Hypothalamus (tissue), 51 donors: ENCODE data around the gene CTSZ.

ENCODE experiments used
- DNase-seq, 51 donors: peaks; one replicate each; lab custom pipeline; 2025; lab: John Stamatoyannopoulos, UW

Gene CTSZ

DNA sequence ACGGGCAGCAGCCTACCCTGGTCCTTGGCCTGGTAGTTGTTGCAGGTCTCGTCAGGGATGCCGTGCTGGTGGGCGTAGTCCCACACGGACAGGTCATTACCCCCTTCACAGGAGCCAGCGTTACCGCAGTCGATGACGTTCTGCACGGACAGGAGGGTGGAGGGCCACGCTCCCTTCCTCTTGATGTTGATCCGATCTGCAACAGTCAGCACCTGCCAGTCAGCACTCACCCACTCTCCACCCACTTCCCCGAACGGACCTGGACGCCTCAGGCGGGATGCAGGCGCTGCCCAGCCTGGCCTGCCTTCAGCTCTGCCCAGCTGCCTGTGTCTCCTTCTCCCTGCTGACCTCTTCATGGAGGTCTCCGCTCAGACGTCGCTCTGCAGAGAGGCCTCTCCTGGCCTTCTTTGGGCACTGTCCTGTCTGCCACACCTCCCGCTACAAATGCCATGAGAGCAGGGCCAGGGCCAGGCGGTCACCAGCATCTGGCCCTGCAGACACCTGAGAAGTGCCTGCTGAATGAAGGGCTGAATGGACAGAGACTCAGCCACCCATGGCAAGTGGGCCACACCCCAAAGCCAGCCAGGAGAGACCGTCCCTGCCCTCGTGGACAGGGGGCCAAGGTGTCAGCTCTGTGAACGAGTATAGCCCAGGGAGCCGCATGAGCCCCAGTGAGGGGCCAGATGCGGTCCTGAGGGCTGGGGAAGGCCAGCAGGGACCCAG is 5.4 kb downstream of the CTSZ start:
- DNase-seq, result no peak

DNA sequence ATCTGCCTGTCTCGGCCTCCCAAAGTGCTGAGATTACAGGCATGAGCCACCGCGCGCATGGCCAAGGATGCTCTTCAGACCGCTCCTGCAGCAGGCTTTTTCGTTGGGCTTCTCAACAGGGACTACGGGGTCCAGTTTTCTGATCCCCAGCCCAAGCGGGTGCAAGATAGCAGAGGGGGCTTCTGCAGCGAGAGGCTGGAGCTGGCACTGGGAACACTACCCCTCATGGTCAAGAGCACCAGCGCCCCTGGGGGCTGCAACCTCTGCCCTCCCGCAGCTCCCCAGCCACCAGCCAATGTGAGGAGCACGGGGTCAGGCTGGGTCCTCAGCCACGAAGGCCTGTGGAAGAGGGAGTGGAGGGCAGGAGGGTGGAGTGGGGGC is 6.0 kb downstream of the CTSZ start:
- DNase-seq, result no peak

DNA sequence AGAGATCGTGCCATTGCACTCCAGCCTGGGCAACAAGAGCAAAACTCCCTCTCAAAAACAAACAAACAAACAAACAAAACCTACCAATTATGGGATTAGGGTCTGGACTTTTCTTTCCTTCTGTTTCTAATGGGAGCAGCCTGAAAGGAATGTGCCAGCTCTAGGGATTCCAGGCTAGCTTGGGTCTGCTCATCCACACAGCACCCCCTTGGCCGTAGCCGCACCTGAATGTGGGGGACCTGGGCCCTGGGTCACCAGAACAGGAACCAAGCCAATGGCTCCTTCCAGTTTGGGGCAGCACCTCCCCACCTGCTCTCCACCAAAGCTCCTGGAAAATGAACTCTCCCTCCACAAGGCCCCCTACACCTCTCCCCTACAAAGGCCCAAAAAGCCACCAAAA is 6.7 kb downstream of the CTSZ start:
- no peak for DNase-seq

DNA sequence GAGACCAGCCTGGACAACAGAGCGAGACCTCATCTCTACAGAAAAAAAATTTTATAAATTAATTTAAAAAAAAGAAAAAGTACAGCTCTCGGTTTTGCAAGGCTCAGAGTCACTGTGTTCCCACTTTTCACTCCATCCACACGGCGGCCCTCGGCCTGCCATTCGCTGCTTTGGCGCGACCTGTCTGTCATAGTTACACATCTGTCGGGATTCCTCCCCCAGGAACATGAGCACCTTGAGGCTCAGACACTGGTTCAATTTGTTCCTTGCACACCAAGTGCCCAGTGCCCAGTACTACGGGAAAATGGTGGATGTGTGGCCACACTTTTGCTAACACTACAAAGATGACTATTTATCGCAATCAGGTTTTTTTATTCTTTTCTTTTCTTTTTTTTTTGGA is 8.4 kb downstream of the CTSZ start:
- no peak for DNase-seq

DNA sequence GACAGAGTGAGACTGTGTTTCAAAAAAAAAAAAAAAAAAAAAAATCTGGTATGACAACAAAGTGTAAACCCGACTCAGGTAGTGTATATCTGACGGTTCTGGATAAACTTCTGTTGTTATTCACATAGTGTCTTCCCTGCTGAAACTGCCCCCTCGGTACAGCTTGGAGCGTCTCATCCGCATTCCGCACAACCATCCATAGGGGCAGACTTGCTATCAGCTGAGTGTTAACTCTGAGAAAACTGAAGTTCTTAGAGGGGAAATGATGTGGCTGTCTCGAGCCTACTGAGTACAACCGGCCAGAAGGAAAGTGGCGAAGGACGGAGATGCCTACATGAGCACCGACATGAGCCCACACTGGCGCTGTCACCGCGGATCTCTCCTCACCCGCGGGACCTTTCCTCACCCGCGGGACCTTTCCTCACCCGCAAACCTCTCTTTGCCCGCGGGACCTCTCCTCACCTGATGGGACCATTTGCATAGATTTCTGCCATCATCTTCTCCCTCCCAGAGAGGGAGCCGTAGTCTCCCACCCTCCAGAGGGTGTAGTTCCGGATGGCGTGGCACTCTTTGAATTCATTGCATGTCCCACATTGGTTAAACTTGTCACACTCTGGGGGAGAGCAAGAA is 9.8 kb downstream of the CTSZ start:
- no peak for DNase-seq

DNA sequence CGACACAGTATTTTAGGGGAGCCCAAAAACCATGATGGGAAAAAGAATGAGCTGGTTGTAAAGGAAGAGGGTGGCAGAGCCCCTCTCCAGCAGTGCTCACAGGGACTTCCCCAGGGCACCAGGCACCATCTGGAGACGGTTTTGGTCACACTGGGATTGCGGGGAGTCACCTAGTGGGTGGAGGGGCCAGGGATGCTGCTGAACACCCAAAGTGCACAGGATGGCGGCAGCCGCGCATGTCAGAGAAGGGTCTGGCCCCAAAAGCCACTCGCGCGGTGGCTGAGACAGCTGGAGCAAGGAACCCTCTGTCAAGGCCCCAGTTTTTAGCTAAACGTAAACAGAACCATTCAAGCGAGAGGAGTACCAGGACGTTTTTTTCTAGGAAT is 10.8 kb downstream of the CTSZ start:
- no peak for DNase-seq

DNA sequence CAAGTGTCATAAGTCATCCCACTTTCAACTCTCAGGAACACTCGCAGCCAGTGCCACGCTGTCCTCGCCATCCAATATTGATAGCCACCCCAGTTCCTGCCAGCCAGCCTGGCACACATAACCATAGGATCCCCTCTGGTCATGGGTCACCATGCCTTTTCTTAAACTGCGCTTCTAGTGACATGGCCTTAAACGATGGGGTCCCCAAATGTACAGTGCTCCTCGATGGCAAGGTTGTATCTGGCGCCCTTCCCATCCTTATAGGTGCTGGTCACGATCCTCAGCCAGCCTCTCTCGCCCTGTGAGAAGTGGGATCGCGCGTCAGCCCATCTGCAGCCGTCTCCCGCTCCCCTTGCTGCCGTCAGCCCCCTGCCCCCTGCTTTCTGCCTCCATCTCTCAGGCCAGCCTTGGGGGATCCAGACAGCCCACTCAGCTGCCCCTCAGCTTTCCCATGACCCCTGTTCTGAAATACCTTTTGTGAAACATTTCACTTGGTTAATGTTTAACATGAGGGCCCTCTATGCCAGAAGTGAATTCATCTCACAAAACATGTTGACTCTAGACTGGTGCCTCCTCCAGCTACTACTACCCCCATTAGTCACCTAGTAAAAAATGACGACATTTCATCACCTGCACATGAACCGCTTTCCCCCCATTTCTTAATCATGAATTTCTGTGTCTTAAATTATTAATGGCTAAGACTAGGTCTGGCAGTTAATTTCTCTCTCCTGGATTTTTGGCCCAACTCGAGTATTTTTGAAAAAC is 11.4 kb downstream of the CTSZ start:
- DNase-seq, result no peak

DNA sequence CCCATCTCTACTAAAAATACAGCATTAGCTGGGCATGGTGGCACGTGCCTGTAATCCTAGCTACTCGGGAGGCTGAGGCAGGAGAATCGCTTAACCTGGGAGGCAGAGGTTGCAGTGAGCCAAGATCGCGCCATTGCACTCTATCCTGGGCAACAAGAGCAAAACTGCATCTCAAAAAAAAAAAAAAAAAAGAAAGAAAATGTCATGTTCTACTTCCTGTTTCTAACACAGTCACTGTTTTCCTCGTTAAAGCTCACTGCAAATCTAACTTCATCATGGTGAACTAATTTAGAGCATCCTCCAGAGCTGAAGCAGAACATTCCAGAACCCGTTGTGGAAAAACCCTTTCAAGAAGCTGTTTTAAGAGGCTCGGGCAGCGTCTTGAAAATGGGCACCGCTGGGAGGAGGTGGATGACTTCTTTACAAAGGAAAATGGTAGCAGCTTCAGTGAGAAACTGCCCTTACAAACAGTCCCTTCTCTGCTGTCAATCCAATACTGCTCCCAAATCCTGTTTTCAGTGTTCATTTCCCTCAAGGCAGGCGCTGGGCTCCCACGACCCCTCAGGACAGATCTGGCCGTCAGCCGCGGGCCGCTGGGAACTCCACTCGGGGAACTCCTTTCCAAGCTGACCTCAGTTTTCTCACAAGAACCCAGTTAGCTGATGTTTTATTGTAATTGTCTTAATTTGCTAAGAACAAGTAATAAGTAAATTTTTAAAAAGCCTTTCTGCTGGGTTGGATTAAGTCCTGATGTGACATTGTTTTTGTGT is 12.5 kb downstream of the CTSZ start:
- no peak for DNase-seq

DNA sequence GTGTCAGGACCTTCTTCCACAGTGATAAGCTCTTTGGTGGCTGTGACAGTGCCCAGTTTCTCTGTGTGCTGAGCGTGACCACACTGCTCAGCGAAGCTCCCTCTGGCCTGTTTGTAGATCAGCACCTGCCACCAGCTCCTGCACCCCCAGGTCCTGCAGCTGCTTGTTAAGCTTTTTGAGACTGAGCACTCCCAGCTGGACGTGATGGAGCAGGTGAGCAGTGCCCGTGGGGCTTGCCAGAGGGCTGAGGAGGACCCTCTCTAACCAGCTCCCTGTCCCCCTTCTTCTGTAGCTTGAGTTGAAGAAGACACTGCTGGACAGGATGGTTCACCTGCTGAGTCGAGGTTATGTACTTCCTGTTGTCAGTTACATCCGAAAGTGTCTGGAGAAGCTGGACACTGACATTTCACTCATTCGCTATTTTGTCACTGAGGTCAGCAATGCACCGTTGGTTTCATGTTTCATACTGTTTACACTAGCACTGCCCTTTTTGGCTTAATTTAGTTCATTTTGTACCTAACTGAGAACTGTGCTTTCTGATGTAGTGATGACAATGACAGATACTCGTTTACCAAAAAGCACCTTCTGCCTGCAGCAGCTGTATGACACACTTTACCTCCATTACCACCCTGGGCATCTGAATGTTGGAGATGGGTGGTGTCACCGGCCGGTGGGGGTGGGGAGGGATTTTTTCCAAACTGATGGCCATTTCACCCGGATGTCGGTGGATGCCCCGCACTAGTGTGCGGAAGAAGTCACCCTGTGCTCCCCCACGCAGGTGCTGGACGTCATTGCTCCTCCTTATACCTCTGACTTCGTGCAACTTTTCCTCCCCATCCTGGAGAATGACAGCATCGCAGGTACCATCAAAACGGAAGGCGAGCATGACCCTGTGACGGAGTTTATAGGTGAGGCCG is 13.5 kb downstream of the CTSZ start:
- DNase-seq, result no peak

DNA sequence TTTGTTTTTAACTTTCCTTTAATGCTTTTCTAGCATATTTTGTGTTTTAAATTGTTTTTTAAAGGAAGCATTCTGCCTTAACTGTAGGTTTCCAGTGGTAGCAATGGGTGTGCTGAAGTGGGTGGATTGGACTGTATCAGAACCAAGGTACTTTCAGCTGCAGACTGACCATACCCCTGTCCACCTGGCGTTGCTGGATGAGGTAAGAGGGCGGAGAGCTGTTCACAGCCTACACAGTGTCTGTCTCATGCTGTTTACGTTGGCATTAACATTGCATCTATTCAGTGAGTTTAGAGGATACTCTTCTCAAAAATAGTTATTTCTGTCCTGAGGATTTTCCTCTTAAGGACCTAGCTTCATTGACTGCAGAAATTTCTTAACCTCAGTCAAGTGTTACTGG is 14.1 kb downstream of the CTSZ start:
- no peak for DNase-seq

DNA sequence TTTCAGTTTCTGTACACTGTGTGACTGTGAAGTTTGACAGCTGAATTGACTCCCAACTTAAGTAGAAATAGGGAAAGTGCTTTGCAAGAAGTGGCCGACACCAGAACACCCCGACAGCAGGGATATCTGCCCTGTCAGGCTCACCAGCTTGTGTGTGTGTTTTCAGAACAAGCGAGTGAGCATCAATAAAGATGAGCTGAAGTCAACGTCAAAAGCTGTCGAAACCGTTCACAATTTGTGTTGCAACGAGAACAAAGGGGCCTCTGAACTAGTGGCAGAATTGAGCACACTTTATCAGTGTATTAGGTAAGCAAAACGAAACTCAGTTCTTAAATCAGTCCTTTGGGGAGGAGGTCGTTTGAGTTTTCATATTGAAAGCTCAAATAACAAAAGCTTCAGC is 15.3 kb downstream of the CTSZ start:
- no peak for DNase-seq

DNA sequence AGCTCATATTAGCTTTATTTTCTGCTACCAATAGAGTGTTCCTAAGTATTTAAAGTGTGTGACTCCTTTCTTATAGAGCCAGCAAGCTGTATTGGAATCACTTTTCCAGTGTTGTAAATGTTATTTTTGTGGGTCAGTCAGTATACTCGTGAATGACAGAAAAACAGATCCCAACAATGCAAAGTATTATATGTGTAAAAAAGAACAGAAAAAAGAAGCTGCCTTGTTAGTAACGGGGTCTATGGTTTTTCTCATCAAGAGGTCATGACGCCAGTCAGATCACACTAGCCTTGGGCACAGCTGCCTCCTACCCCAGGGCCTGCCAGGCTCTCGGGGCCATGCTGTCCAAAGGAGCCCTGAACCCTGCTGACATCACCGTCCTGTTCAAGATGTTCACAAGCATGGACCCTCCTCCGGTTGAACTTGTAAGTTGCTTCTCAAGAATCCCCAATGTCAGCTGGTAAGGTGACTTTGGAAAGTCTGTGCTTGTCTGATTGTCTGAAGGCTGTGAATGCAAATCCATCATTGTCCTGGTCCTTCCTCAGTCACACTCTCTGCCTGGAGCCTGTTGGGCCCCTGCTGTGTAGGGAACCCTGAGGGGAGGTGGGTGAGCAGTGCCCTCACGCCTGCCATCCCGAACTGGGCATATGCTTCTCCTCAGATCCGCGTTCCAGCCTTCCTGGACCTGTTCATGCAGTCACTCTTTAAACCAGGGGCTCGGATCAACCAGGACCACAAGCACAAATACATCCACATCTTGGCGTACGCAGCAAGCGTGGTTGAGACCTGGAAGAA is 16.2 kb downstream of the CTSZ start:
- no peak for DNase-seq

DNA sequence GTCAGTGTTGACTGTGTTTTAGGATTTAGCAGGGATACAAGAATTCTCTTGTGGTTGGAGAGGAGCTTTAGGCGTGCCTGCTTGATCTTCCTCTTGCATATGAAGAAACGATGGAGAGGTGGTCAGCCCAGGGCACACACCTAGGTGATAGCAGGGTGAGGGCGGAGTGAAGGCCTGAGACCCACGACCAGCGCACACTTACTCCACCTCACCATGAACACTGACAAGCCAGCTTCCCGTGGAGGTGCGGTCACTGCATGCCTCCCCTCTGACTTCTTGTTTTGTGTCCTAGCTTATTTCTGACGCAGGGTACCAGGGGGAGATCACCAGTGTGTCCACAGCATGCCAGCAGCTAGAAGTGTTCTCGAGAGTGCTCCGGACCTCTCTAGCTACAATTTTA is 17.9 kb downstream of the CTSZ start:
- DNase-seq, result no peak

DNA sequence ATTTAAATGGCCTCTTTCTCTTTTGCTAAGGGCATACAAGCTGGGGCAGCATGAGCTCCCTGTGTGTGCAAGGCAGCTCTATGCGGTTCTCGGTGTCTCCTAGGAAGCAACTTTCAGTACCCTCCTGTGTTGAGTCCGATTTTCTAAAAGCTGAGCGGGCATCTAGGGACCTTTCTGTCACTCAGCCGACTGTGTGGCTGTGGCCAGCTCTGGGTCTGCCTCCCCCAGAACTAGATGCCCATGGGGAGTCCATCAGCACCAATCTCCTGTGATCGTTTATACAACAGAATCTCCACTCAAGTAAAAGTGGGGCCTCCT is 18.5 kb downstream of the CTSZ start:
- DNase-seq, result no peak

DNA sequence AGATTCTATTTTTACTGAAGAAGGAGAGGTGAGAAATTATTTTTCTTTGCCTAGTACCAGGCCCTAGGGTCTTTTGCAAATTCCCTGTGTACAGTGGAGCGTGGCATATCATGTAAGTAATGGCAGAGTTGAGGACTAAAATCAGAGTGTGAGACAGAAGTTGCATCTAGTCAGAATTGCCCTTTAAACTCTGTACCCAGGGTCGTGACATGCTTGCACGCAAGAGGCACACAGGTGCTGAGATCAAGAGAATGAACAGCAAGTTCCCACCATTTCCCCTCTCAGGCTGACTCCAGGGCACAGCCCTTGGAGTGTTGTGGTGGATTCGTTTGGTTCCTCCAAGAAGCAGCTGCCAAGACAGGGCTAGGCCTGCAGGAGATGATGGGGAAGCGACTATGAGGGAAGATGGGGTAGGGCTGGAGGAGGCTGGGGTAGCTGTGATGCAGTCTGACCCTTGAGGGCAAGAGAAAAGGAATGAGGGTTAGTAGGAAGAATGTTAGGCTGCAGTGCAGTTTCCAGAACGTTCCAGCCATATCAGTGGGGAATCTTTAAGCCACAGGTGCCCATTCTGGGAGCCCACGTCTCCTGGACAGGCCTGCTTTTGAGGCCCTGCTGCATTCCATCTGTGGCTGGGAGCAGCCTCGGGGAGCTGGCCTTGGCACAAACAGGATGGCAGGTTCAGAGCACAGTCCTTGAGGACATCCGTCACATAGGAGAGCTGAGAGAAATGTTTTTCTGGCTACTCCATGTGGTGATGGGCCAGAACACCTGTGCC is 19.1 kb downstream of the CTSZ start:
- DNase-seq, result no peak

DNA sequence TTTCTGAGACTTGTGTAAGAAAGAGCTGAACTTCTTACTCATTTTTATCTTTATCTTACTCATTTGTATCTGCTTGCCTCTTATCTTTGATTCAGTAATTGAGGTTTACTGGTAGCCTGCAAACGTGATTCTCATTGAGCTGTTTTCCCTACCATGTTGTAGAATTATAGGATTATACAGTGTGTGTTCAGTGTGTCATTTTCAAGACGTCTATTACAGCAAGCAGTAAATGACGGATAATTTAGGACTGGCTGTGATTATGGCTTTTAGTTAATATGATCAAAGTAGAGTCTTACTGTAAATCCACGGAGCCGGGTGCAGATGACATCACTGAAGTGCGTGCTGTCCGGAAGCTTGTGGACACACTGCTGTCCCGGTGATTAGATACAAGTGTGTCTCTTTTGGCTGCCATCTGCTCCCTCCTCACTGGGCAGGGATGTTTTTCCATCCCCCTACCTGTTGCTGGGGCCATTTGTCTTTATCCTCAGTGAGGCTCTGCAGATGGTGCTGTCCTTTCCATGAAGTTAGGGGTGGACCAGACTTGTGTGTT is 20.0 kb downstream of the CTSZ start:
- no peak for DNase-seq

DNA sequence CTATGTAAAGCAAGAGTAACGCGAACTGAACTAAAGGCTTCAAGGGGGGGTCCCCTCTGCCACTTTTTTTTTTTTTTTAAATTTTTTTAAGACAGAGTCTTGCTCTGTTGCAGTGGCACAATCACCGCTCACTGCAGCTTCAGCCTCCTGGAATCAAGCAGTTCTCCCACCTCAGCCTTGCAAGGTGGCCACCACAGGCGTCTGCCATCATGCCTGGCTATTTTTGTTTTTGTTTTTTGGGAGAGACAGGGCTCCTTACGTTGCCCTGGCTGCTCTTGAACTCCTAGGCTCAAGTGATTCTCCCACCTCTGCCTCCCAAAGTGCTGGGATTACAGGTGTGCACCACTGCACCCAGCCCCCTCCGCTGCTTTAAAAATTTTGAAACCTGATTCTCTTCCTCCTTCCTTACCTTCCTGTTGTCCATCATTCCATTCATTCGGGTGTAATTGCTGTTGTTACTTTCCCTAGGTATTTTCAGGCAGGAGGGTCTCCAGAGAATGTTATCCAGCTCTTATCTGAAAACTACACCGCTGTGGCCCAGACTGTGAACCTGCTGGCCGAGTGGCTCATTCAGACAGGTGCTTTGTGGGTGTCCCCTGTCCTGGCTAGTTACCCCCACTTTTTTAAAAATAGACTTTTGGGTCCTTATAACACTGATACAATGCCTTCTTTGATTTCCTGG is 20.6 kb downstream of the CTSZ start:
- DNase-seq, result no peak

DNA sequence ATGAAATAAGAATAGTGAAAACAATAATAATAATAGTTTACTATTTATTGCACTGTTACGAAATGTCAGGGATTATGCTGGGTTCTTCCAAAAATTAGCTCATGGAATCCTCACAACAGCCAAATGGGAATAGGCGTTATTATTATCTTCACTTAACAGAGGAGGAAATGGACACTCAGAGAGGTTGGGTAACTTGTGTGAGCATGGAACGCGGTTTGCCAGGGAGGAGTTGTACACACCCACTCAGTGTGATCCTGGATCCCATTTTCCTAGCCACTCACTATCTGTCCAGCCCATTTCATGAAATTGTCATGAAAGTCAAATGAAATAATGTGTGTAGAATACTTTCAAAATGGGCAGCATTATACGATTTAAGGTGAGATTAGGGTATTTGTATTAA is 21.4 kb downstream of the CTSZ start:
- no peak for DNase-seq
